ENCODE measurements around the gene TUBB4A.
"Not testable (repeated sequence)": the region's sequence is repeated elsewhere in the genome, so short reads cannot be mapped to it uniquely, and the experiment has no call there.

The TUBB4A gene

GRCh38 chr19:6501740-6502648, at the start of gene TUBB4A:
TUBB4A (minus strand) TSS chr19:6502309; CDS start chr19:6502212, 97 bp downstream.
- no peak for DNase-seq

- DNase-seq: no peak
Observed at GRCh38 chr19:6551091-6551490, 49.0 kb upstream of the TUBB4A start.

GRCh38 chr19:6550679-6551078, 48.6 kb upstream of the TUBB4A start:
- not testable (repeated sequence) for DNase-seq

GRCh38 chr19:6543866-6544347, 41.8 kb upstream of the TUBB4A start:
- DNase-seq: no peak

- DNase-seq: no peak
Observed at GRCh38 chr19:6540918-6541689, 39.0 kb upstream of the TUBB4A start.

- no peak for DNase-seq
Observed at GRCh38 chr19:6539514-6539913, 37.4 kb upstream of the TUBB4A start.

- no peak for DNase-seq
Observed at GRCh38 chr19:6535558-6536137, 33.5 kb upstream of the TUBB4A start.

GRCh38 chr19:6534451-6535093, 32.5 kb upstream of the TUBB4A start:
- no peak for DNase-seq

- DNase-seq: no peak
Observed at GRCh38 chr19:6533746-6534418, 31.8 kb upstream of the TUBB4A start.

GRCh38 chr19:6533000-6533328, 30.9 kb upstream of the TUBB4A start:
- DNase-seq: no peak

GRCh38 chr19:6532244-6532999, 30.3 kb upstream of the TUBB4A start:
- no peak for DNase-seq

GRCh38 chr19:6531956-6532243, 29.8 kb upstream of the TUBB4A start:
- DNase-seq: no peak

- no peak for DNase-seq
Observed at GRCh38 chr19:6531163-6531955, 29.2 kb upstream of the TUBB4A start.

GRCh38 chr19:6530386-6531162, 28.5 kb upstream of the TUBB4A start, which contains the start of gene TNFSF9:
TNFSF9 (plus strand) TSS chr19:6531026; CDS start chr19:6531037, 11 bp downstream.
- DNase-seq: no peak

GRCh38 chr19:6529937-6530385, 27.9 kb upstream of the TUBB4A start:
- DNase-seq: no peak

GRCh38 chr19:6529351-6529750, 27.2 kb upstream of the TUBB4A start:
- DNase-seq: no peak

- DNase-seq: no peak
Observed at GRCh38 chr19:6528544-6529121, 26.5 kb upstream of the TUBB4A start.

- DNase-seq: no peak
Observed at GRCh38 chr19:6527893-6528543, 25.9 kb upstream of the TUBB4A start.

GRCh38 chr19:6524311-6524710, 22.2 kb upstream of the TUBB4A start:
- no peak for DNase-seq

Data from NCI-H2107 (cell line).